Stimulated activated CD8-positive, alpha-beta memory T cell treated with anti-CD3 and anti-CD28 coated beads, Interleukin-4, amount 100 ng/mL, for 1 hour (primary cell): Measurements from ENCODE around the gene PEX14.

Experiments used
- DNase-seq, 2 donors: peaks; one replicate each; pipeline ENCODE4 v3.0.0-alpha.2; 2020; ENCODE audit warnings: low read depth in 2 of 2, low spot score in 1 of 2

The PEX14 gene

DNA sequence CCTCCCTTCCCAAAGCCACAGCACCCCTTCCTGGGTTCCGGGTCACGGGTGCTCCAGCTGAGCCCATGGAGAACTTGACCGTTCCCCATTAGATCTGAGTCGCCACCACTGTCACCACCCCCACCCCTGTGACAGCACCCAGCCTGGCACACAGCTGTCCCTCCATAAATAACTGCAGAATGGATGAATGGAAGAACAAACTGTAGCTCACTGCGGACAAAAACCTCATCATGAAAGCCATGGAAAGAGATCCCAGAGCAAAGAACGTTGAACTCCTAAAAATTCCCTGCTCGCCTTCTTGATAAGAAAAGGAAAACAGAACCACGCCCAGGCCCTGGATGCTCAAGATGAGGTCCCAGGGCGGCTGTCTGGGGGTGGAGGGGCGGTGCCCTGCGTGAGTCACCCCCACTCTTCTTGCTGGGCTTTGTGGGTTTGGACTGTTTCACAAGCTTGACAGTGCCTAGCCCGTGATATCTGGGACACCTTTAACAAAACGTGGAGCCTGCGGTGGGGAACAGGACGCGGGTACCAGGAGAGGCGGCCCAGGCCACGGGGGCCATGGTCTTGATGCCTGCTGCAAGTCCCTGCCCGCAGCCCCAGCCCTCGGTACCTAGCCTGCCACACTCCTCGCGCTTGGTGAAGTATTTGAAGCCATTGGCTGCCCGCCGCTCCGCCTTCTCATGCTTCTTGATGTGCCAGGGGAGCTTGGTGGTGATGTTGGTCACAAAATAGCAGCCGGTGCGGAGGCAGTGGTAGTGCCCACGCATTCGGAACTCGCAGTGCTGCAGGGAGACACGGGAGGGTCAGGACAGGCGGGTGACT, 169.8 kb downstream of the PEX14 start:
- no peak for DNase-seq

DNA sequence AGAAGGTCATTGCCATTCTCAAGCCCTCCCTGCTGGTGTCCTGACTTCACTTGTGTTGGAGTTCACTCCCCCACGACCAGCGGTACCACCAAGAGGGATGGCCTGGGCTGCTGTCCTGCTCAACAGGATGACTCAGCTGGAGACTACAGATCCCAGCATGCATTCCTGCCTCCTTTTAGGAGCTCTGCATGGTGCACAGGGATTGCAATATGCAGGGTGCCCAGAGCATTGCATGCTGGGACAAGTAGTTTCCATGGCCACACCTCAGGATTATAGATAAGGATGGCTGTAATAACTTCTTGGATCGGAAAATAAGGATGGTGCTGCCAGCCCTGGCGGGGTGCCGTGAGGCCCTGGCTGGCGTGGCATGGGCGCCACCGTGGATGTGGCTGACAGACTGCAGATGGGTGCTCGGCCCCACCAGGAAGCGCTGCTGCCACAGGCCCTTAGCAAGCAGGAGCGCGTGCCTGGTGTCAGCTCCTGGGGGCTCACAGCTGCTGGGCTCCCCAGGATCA, 171.7 kb downstream of the PEX14 start:
- no peak for DNase-seq

DNA sequence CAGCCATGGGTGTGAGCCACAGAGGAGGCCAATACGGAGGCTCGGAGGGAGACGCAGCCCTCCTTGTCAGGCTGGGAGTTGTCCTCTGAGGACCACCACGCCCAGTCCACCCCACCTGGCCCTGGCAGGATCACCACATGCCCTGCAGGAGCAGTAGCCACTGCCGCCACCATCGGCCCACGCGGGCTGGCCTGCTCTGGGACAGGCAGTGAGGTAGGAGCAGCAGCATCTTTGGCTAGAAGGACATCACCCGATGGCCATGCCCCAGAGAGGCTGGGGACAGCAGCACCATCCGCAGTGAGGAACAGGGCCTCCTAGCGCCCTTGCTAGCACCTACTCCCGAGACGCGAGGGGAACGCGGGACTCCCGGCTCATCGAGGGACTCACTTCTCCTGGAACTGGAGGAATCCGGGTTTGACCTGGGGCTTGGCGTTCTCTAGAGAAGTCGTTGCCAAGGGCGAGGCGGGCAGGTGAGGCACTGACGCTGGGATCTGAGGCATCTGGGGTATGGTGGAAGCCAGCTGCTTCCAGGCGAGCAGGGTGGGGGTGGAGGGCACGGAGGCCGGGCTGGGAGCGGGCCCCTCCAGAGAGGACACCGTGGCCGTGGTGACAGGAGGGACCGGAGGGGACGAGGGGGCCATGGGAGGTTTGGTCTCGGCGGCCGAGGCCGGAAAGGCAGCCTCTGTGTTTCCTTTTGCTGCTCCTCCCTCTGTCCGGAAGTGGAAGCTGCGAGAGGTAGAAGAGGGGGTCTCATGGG, 172.8 kb downstream of the PEX14 start:
- DNase-seq = no peak

DNA sequence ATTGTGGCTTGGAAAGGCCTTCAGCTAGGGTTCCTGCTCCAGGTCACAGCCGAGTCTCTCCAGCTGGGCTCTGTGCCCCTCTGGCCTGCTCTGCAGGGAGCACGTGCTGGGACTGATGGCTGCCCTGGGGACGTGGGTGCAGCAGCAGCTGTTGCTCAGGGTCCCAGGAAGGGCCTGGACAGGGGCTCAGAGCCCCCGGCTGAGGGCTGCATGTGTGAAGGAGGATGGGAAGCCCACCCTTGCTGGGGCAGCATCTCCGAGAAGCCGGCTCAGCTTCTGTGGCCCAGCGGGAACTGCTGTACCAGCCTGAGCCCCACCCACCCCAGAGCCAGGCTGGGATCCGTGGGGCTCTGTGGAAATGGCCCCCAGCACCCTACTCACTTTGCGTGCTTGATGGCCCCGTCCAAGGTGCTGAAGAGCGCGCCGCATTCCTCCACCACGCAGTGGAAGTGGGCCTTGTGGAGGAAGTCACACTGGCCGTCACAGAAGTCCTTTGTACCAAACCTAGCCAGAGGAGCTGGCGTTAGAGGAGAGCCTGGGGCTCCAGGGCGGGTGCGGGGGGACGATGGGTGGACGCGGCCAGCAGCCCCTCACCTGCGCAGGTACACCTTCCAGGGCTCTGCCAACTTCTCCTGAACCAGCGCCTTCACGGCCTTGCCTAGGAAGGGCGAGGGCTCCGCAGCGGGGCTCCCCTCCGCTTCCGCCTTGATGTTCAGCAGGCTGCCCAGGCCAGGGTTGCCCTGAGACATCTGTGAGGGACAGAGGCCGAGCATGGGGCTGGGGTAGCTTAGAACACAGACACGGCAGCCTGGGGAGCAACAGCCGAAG, 174.2 kb downstream of the PEX14 start:
- DNase-seq = no peak

- DNase-seq = no peak
Observed at GRCh38 chr1:10649517-10650201, 174.9 kb downstream of the PEX14 start.

DNA sequence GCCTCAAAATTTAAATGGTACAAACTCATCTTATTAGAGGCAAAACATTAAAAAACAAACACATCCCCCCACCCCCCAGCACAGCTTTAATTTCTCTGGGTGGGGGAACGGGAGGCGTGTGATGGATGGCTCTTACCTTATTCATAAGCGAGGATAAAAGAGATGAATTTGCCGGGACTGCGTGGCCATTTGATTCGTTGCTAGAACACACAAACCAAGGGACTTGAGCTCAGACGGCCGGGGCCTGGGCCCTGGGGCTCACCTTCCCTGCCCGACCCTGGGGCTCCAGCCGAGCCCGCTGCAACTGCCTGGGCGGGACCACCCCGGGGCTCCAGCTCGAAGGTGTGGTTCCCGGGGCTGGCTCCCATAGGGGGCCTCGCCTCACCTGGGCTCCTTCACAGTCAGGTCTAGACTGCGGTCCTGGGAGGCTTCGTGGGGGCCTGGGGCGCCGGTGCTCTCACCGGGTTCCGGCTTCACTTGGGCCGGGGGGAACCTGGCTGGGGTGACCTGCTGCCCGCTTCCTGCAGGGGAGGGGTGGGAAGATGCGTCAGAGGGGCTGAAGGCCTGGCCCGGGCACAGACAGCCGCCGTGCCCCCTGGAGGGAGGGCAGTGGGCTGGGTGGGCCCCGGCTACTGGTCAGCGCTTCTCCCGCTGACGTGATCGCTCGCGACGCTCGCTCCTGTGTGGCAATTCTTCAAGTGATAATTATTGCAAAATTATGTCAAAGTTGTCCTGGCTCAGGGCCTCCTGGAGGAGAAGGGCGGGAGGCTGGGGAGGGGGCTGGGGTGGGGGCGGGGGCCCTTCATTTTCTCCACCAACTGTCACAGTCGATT, 176.0 kb downstream of the PEX14 start:
- no peak for DNase-seq

DNA sequence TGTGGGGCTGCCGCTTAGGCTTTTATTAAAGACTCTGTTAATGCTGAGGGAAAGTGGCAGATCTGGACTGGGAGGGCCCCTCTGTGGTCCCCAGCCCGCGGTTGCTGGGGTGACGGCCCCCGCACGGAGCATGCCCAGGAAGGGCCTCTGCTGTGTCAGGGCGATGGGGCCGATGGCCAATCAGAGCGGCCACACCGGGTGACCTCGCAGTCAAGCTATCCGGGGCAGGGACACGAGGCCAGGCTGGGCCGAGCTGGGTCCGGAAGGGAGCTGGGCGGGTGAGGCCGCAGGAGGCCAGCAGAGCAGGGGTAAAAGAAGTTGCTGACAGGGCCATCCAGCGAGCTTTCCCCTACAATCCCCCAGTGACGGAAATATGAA, 176.6 kb downstream of the PEX14 start:
- DNase-seq = no peak

DNA sequence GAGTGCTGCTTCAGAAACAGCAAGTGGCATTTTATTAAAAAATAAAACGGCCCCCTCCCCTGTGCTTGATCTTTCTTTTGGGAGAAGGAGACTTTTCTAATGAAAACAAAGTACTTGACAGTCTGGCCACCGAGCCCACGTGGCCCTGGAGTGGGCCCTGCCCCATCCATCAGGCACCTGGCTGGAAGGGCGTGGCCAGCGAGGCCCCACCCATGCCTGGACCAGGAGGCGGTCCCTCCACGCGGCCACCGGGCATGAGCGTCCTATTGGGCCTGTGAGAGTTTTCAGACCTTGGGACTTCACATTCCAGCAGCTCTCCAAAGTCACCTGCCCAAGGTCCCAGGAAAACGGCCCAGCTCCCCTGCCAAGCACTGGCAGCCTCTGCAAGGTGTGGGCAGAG, 177.0 kb downstream of the PEX14 start:
- DNase-seq = no peak

- no peak for DNase-seq
Observed at GRCh38 chr1:10652626-10653025, 177.9 kb downstream of the PEX14 start.

DNA sequence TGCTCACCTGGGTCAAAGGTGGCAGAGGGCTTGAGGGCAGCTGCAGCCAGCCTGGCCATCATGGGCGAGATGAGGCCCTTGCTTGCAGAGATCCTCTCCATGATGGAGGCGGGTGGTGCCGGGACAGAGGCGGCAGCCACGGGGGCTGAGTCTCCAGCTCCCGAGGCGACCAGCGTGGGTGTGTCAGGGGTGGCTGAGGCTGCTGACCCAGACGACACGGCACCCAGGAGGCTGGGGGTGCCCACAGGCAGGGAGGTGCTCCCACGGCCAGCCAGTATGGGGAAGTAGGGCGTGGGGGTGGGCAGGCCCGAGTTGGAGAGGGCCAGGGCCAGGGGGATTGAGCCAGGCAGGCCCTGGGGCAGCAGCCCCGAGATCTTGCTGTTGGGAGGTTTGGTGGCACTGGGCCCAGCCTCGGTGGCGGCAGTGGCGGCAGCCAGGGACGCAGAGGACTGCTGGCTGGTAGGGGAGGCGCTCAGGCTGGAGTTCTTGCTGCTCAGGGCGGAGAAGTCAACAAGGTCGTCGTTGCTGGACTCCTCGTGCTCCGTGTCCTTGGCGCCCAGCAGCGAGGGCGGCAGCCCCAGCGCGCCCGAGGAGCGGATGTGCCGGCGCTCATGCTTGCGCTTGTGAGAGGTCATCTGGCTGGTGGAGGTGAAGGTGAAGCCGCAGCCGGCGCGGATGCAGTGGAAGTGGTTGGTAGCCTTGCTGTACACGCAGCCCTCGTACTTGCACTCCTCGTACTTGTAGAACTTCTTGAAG, 178.8 kb downstream of the PEX14 start:
- DNase-seq = no peak

DNA sequence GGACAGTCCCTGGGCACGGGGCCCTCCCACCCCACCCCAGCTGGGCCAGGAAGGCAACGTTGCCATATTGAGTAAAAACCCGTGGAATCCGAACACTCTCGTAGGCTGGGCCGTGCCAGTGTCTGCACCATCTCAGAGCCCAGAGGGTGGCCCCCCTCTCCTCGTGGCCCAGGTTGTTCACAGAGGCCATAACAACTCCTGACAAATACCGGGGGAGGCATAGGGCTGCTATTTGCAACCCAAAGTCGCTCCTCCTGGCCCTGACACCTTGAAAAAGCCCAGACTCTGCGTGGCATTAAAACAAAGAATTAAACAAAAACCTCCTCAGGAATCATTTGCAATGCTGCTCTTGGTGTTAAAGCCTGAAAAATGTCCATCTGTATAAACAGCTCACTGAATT, 180.3 kb downstream of the PEX14 start:
- DNase-seq = no peak

DNA sequence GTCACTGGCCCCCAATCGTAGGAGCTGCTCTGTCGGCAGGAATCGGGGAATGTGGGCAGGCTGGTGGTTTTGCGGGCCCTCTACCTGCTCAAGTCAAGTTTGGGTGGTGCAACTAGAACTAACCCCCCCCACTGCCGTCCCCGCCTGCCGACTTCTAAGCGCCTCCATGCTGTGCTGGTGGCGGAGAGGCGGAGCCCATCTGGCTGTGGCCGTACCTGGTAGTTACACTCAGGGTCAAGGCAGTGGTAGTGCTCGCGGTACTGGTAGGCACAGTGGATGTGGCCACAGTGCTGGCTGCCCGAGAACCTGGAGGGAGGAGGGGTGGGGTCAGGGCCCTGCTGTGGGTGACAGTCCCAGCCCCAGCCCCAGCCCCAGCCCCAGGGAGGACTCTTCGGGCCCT, 181.7 kb downstream of the PEX14 start:
- no peak for DNase-seq

DNA sequence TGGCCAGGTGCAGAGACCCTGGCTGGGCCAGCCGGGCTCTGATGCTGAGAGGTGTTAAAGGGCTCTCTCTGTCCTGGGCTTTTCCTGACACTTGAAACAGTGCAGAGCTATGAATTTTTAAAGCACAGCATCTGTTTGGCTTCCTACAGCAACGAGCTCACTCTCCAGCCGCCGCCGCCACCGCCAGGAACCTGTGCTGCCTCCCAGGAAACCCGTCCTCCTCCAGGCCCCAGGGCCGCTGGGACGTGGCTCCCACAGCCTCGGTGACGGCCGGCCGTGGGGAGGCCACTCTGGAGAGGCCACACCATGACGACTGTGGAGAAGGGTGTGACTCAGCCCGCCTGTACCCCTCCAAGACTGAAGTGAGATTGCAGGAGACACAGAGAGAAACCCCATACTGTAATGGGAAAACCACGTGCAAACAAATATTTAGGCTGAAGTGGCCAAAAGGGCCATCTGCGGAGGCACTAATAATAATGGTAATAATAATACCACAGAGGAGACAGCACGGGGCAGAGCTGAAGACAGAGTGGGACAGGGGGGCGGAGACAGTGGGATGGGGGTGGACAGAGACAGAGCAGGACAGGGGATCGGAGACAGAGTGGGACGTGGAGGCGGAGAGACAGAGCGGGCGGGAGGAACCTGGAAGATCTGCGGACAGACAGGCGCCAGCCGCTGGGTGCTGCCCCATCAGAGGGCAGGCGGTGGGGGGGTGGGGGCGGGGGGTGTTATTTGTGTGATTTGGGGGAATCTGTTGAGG, 182.5 kb downstream of the PEX14 start:
- no peak for DNase-seq

GRCh38 chr1:10658396-10659066, 183.8 kb downstream of the PEX14 start:
- DNase-seq = no peak

DNA sequence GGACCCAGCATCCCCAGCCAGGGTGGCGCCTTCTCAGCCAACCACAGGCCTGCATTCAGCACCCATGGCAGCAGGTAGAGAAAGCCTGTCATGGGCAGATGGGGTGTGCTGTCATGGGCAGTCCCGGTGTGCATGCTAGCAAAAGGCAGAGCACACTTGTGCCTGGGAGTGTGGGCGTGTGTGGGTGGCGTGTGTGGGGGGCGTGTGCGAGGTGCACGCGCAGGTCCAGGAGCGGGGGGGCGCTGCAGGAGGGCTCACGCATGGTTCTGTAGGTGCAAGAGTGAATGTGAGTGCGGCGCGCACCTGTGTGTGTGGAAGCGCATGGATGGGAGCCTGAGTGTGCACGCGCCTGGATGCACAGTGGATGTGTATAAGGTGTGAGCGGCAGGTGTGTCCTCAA, 184.5 kb downstream of the PEX14 start:
- DNase-seq = no peak

DNA sequence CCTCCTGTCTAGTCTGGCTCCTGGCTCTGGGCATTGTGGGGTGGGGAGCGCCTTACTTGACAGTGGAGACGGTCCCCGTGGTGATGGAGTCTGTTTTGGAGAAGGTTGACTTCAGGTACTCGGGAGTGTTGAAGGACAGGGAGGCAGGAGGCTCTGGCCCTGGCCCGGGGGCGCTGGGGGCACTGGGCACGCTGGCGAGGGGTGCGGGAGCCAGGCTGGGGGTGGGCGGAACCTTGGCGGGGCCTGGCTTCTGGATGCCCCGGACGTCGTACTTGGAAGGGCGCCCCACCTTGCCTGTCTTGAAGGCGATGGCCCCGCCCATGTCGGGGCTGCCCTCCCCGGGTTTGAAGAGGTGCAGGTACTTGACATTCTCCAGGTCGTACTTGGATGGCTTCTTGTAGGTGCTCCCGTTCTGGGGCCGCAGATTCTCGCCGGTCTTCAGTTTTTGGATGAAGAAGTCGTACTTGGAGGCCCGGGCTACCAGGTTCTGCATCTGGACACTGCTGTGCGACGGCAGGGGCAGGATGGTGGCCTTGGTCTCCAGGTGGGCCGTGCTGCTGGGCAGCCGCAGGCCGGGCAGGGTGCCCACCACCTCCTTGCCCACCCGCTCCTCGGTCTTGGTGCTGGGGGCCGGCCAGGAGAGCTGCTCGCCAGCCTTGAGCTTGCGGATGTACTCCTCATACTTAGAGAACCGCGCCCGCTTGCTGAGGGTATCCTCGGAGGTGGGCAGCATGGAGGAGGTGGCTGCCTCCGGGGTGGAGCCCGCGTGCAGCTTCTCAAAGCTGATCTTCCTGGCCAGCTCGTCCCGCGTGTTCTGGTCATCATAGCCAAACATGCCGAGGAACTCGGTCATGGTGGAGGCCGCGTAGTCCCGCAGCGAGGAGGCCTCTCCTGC, 185.1 kb downstream of the PEX14 start:
- DNase-seq = no peak

GRCh38 chr1:10661453-10661852, 186.7 kb downstream of the PEX14 start:
- DNase-seq = no peak
